HG03457 (cell line): ENCODE results near the gene RASGRF1.
"Not testable (repeated sequence)": the region's sequence is repeated elsewhere in the genome, so short reads cannot be mapped to it uniquely, and the experiment has no call there.

Experiments
- ATAC-seq: cut with Tn5 transposase; IDR thresholded peaks from one replicate; pipeline ENCODE4 v1.9.1; 2021; ENCODE audit warnings: moderate number of reproducible peaks; ENCODE audit not compliant: unreplicated experiment

RASGRF1 gene

GRCh38 chr15:79090487-79091203 lies at the start of gene RASGRF1:
TSS of gene RASGRF1 (minus strand) at chr15:79090780. CDS start at chr15:79090498, 282 bp downstream.
- ATAC-seq, result no peak

GRCh38 chr15:79136434-79137046 lies 46.0 kb upstream of the RASGRF1 start:
- no peak for ATAC-seq

- ATAC-seq, result no peak
These were observed 42.7 kb upstream of the RASGRF1 start for GRCh38 chr15:79133309-79133708.

- no peak for ATAC-seq
These were observed 42.2 kb upstream of the RASGRF1 start for GRCh38 chr15:79132770-79133169.

- no peak for ATAC-seq
These were observed 41.8 kb upstream of the RASGRF1 start for GRCh38 chr15:79132361-79132760.

- ATAC-seq, result no peak
These were observed 40.1 kb upstream of the RASGRF1 start for GRCh38 chr15:79130535-79131130.

- no peak for ATAC-seq
These were observed 38.7 kb upstream of the RASGRF1 start for GRCh38 chr15:79129235-79129634.

- no peak for ATAC-seq
These were observed 38.0 kb upstream of the RASGRF1 start for GRCh38 chr15:79128556-79128955.

GRCh38 chr15:79124388-79124787 lies 33.8 kb upstream of the RASGRF1 start:
- no peak for ATAC-seq

GRCh38 chr15:79122991-79123390 lies 32.4 kb upstream of the RASGRF1 start:
- no peak for ATAC-seq

- ATAC-seq, result no peak
These were observed 31.8 kb upstream of the RASGRF1 start for GRCh38 chr15:79122391-79122790.

GRCh38 chr15:79121571-79121970 lies 31.0 kb upstream of the RASGRF1 start:
- no peak for ATAC-seq

- ATAC-seq, result no peak
These were observed 27.0 kb upstream of the RASGRF1 start for GRCh38 chr15:79117442-79118204.

- no peak for ATAC-seq
These were observed 26.2 kb upstream of the RASGRF1 start for GRCh38 chr15:79116771-79117170.

GRCh38 chr15:79115986-79116665 lies 25.5 kb upstream of the RASGRF1 start:
- ATAC-seq, result no peak

GRCh38 chr15:79113831-79114230 lies 23.3 kb upstream of the RASGRF1 start:
- no peak for ATAC-seq

- ATAC-seq, result not testable (repeated sequence)
These were observed 20.8 kb upstream of the RASGRF1 start for GRCh38 chr15:79111404-79111803.

GRCh38 chr15:79105141-79105540 lies 14.6 kb upstream of the RASGRF1 start:
- no peak for ATAC-seq

- ATAC-seq, result no peak
These were observed 12.0 kb upstream of the RASGRF1 start for GRCh38 chr15:79102595-79102994.

- no peak for ATAC-seq
These were observed 11.4 kb upstream of the RASGRF1 start for GRCh38 chr15:79101866-79102581.
